ENCODE results near the gene SKIDA1.

The SKIDA1 gene

DNA sequence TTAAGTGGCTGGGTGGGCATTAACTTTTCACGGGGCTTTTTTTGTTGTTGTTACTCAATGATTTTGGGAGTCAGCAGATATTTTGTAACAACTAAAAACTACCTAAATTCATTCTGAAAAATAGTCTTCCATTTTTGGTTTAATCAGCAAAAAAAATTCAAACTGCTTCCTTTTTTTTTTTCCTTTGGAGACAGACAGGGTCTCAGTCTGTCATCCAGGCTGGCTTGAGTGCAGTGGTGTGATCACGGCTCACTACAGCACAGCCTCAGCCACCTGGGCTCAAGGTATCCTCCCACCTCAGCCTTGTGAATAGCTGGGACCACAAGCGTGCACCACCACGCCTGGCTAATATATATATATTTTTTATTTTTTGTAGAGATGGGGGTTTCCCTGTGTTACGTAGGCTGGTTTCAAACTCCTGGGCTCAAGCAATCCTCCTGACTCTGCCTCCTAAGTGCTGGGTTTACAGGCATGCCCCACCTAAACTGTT is 36.5 kb downstream of the SKIDA1 start (continued):
- TF ChIP-seq ZBTB11 (tag by site-specific recombination; conservative IDR thresholded peaks at IDR 0.05; ENCODE audit: low read depth) (no peak), PRDM6 (tag by site-specific recombination; IDR thresholded peaks at IDR 0.05) (no peak), ZNF530 (tag by site-specific recombination; IDR thresholded peaks at IDR 0.05; ENCODE audit: low read depth) (no peak)

DNA sequence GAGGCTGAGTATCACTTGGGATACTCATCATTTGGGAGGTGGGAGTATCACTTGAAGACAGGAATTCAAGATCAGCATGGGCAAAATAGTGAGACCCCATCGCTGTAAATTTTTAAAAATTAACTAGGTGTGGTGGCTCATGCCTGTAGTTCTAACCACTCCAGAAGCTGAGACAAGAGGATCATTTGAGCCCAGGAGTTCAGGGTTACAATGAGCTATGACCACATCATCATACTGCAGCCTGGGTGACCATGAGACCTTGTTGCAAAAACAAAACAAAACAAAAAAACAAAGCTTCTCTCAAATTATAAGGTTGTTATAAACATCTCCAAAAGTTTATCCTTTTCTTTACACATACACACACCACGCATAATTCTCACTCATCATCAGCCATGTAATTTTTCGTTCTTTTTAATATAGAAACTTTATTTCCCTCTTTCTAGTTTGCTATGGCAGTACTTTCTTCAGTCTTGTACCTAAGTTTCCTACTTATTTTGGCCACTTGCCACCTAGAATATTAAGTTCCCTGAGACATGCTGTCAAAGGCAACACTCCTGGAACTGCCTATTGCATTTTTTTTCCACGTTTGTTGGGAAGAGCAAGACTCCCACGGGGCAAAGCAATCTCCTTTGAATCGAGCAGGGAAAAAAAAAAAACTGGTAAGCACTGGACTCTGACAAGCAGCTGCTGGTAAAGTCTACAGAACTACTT is 37.1 kb downstream of the SKIDA1 start:
- TF ChIP-seq MEIS1 (CRISPR knock-in tag; IDR thresholded peaks at IDR 0.05; ENCODE audit: borderline replicate concordance): no peak
- TF ChIP-seq ZNF830 (tag by site-specific recombination; IDR thresholded peaks at IDR 0.05; ENCODE audit: low read depth): no peak
- no peak for TF ChIP-seq BCL11B (tag by site-specific recombination; IDR thresholded peaks at IDR 0.05; ENCODE audit: low read depth)
- 0 out of 2 replicates have a peak, but pooled peaks have one; percentile 31 for TF ChIP-seq ZNF121 (tag by site-specific recombination; IDR thresholded peaks at IDR 0.05)
- no peak for TF ChIP-seq PRDM1 (tag by site-specific recombination; IDR thresholded peaks at IDR 0.05)
- TF ChIP-seq, protein P1, sequence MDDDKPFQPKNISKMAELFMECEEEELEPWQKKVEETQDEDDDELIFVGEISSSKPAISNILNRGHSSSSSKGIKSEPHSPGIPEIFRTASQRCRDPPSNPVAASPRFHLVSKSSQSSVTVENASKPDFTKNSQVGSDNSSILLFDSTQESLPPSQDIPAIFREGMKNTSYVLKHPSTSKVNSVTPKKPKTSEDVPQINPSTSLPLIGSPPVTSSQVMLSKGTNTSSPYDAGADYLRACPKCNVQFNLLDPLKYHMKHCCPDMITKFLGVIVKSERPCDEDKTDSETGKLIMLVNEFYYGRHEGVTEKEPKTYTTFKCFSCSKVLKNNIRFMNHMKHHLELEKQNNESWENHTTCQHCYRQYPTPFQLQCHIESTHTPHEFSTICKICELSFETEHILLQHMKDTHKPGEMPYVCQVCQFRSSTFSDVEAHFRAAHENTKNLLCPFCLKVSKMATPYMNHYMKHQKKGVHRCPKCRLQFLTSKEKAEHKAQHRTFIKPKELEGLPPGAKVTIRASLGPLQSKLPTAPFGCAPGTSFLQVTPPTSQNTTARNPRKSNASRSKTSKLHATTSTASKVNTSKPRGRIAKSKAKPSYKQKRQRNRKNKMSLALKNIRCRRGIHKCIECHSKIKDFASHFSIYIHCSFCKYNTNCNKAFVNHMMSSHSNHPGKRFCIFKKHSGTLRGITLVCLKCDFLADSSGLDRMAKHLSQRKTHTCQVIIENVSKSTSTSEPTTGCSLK (tag by site-specific recombination; IDR thresholded peaks at IDR 0.05): no peak
- TF ChIP-seq ZNF10 (tag by site-specific recombination; IDR thresholded peaks at IDR 0.05): no peak
- no peak for TF ChIP-seq ZNF138 (tag by site-specific recombination; IDR thresholded peaks at IDR 0.05; ENCODE audit: borderline replicate concordance)
- TF ChIP-seq ZBTB49 (tag by site-specific recombination; IDR thresholded peaks at IDR 0.05; ENCODE audit: low read depth): no peak
- no peak for TF ChIP-seq ZNF747 (tag by site-specific recombination; IDR thresholded peaks at IDR 0.05)
- TF ChIP-seq ZNF776 (tag by site-specific recombination; IDR thresholded peaks at IDR 0.05; ENCODE audit: borderline replicate concordance): no peak
- TF ChIP-seq ZNF341 (tag by site-specific recombination; IDR thresholded peaks at IDR 0.05; ENCODE audit: low read depth): peak; percentile 50
- TF ChIP-seq ZNF660 (tag by site-specific recombination; IDR thresholded peaks at IDR 0.05): no peak
- TF ChIP-seq INSM2 (tag by site-specific recombination; IDR thresholded peaks at IDR 0.05): no peak
- TF ChIP-seq ZNF324 (tag by site-specific recombination; IDR thresholded peaks at IDR 0.05): no peak
- Histone ChIP-seq H3K9me3 (ENCODE audit: control insufficient read depth, insufficient read depth, low read depth, low read length) (no peaks in the 10 kb centered on the region), H3K36me3 (ENCODE audit: control insufficient read depth in 2 of 2, insufficient read depth in 1 of 2, low read length in 2 of 2) (no peaks in the 10 kb centered on the region), H3K4me3 (ENCODE audit: low read depth, low read length) (no peak overlapping the region), H3K4me1 (ENCODE audit: control insufficient read depth, insufficient read depth, low read length) (peaks cover 9% of the 10 kb centered on the region), H3K27ac (ENCODE audit: extremely low read depth, low read depth, low read length) (no peak overlapping the region)
- ChIA-PET CTCF (no interaction called here), POLR2A (no interaction called here)
